GM12878 (cell line): ENCODE measurements around the gene CFAP107. TPM values are rescaled to one million over a fixed set of nuclear protein-coding genes. Genes with fewer than 3 reads are reported as not detected.

ENCODE experiments used
- ATAC-seq: fragments of 200-7000 bp; cut with Tn5 transposase; 3 replicates; pipeline ENCODE4 v1.9.1; 2020; ENCODE audit warnings: mild to moderate bottlenecking, moderate library complexity
- BruUV-seq: library from RNA; stranded (reverse); fragments of 400-500 nt; replicated peaks from 2 replicates; lab custom pipeline; 2021; lab: Mats Ljungman, UMichigan
- CTCF ChIA-PET: fragments of 300-600 bp; sonication (Branson Sonifier 250); formaldehyde crosslinking; extraction: SDS; loops from one replicate; lab custom pipeline; 2021; ENCODE audit warnings: inconsistent platforms; lab: Yijun Ruan, JAX
- POLR2A ChIA-PET: fragments of 350-600 bp; formaldehyde crosslinking; extraction: SDS; loops from one replicate; lab custom pipeline; 2021; ENCODE audit warnings: inconsistent platforms; lab: Charles Lee
- RAD21 ChIA-PET: fragments of 300-600 bp; sonication (Branson Sonifier 250); formaldehyde crosslinking; loops from one replicate; lab custom pipeline; 2023; ENCODE audit warnings: antibody characterized with exemption; ENCODE audit not compliant: unreplicated experiment; lab: Charles Lee
- SMC1A ChIA-PET: fragments of 300-600 bp; sonication (Branson Sonifier 250); formaldehyde crosslinking; loops from one replicate; lab custom pipeline; 2023; ENCODE audit not compliant: unreplicated experiment, uncharacterized antibody; lab: Charles Lee
- DNase-seq: peaks from one replicate; pipeline ENCODE4 v3.0.0-alpha.2; 2011; ENCODE audit warnings: low read depth, low spot score
- FAIRE-seq: peaks from 3 replicates; lab custom pipeline; 2011; peaks lifted over from hg19 to GRCh38; lab: Jason Lieb, UNC
- H2AFZ ChIP-seq: 2 replicates; pipeline ENCODE4 v1.6.0; 2011; ENCODE audit warnings: low read depth, low read length, control low read depth; ENCODE audit not compliant: control insufficient read depth
- H3K27ac ChIP-seq: 2 replicates; pipeline ENCODE4 v1.5.1; 2011; ENCODE audit warnings: control low read depth; ENCODE audit not compliant: control insufficient read depth, insufficient read depth
- H3K27me3 ChIP-seq, 2 experiments: replicated peaks in 1 of 2; 2 replicates each; pipeline versions ENCODE4 v1.6.0 to v1.6.1; 2011; ENCODE audit warnings: low read length in 1 of 2; ENCODE audit not compliant: control insufficient read depth in 2 of 2, insufficient read depth in 2 of 2
- H3K36me3 ChIP-seq, 2 experiments: 2 replicates each; pipeline ENCODE4 v1.5.1; 2011; ENCODE audit warnings: low read length in 1 of 2; ENCODE audit not compliant: control insufficient read depth in 2 of 2, insufficient read depth in 2 of 2
- H3K4me1 ChIP-seq: 2 replicates; pipeline ENCODE4 v1.6.1; 2011; ENCODE audit warnings: mild to moderate bottlenecking, low read length, moderate library complexity, mixed read lengths; ENCODE audit not compliant: control insufficient read depth, insufficient read depth
- H3K4me2 ChIP-seq: 2 replicates; pipeline ENCODE4 v1.6.0; 2011; ENCODE audit warnings: control low read depth; ENCODE audit not compliant: control insufficient read depth, insufficient read depth
- H3K4me3 ChIP-seq: fragments of 200-600 bp; sonication (generic); 2 replicates; pipeline ENCODE4 v1.5.1; 2016
- H3K79me2 ChIP-seq: 2 replicates; pipeline ENCODE4 v1.6.0; 2011; ENCODE audit warnings: low read length; ENCODE audit not compliant: control insufficient read depth, insufficient read depth
- H3K9ac ChIP-seq: 2 replicates; pipeline ENCODE4 v1.8.0; 2011; ENCODE audit warnings: low read length, control low read depth, mixed read lengths; ENCODE audit not compliant: control insufficient read depth, insufficient read depth
- H3K9me3 ChIP-seq: replicated peaks from 3 replicates; pipeline ENCODE4 v1.5.1; 2011; ENCODE audit warnings: mild to moderate bottlenecking, low read length; ENCODE audit not compliant: control insufficient read depth, insufficient read depth
- H4K20me1 ChIP-seq: 2 replicates; pipeline ENCODE4 v1.6.0; 2011; ENCODE audit not compliant: control insufficient read depth, insufficient read depth
- BMI1 ChIP-seq: fragments of 450-650 bp; IDR thresholded peaks from 2 replicates; pipeline ENCODE4 v1.6.1; 2016; ENCODE audit warnings: mild to moderate bottlenecking, moderate library complexity, borderline replicate concordance
- CBX5 ChIP-seq: sonication (generic); IDR thresholded peaks from 2 replicates; pipeline ENCODE4 v1.6.1; 2016; ENCODE audit warnings: low read depth, moderate library complexity, mild to moderate bottlenecking, inconsistent platforms
- CREM ChIP-seq: IDR thresholded peaks from 2 replicates; pipeline ENCODE4 v1.6.1; 2014; ENCODE audit warnings: antibody characterized with exemption, low read depth
- DPF2 ChIP-seq: fragments of 450-650 bp; IDR thresholded peaks from 2 replicates; pipeline ENCODE4 v1.6.1; 2017; ENCODE audit warnings: mild to moderate bottlenecking
- E4F1 ChIP-seq: fragments of 450-650 bp; IDR thresholded peaks from 2 replicates; pipeline ENCODE4 v1.6.1; 2018; ENCODE audit warnings: borderline replicate concordance, mild to moderate bottlenecking; ENCODE audit not compliant: partially characterized antibody
- FOS ChIP-seq: IDR thresholded peaks from 3 replicates; pipeline ENCODE4 v1.6.1; 2011; ENCODE audit warnings: borderline replicate concordance; ENCODE audit not compliant: insufficient read length; ENCODE audit errors: extremely low read depth
- FOXK2 ChIP-seq: fragments of 450-650 bp; IDR thresholded peaks from 2 replicates; pipeline ENCODE4 v1.6.1; 2017; ENCODE audit warnings: mild to moderate bottlenecking, moderate library complexity
- HCFC1 ChIP-seq: fragments of 150-350 bp; IDR thresholded peaks from 2 replicates; pipeline ENCODE4 v1.6.1; 2014; ENCODE audit warnings: low read length
- MYC ChIP-seq: IDR thresholded peaks from 2 replicates; pipeline ENCODE4 v1.6.1; 2011; ENCODE audit warnings: mild to moderate bottlenecking, low read length, moderate library complexity, inconsistent platforms; ENCODE audit not compliant: insufficient read depth, insufficient replicate concordance, insufficient read length, severe bottlenecking
- NRF1 ChIP-seq: conservative IDR thresholded peaks from 2 replicates; pipeline ENCODE4 v1.6.1; 2011; ENCODE audit warnings: mild to moderate bottlenecking, low read depth, low read length, improper control_type of control experiment
- PAX5 ChIP-seq: IDR thresholded peaks from 2 replicates; pipeline ENCODE4 v1.6.1; 2011; ENCODE audit warnings: low read depth, low read length, borderline replicate concordance
- PKNOX1 ChIP-seq: fragments of 450-650 bp; IDR thresholded peaks from 2 replicates; pipeline ENCODE4 v1.6.1; 2016; ENCODE audit warnings: mild to moderate bottlenecking
- RCOR1 ChIP-seq: conservative IDR thresholded peaks from 2 replicates; pipeline ENCODE4 v1.6.1; 2012; ENCODE audit warnings: low read depth, low read length, improper control_type of control experiment
- SMARCA5 ChIP-seq: fragments of 450-650 bp; IDR thresholded peaks from 2 replicates; pipeline ENCODE4 v1.6.1; 2017; ENCODE audit warnings: mild to moderate bottlenecking
- WGBS: methylation state at CpG from one replicate; pipeline ENCODE4 v1.1.6; 2016; ENCODE audit warnings: low lambda C conversion rate; ENCODE audit not compliant: insufficient replicate concordance, insufficient coverage; ENCODE audit errors: missing lambda C conversion rate; 5-methylcytosine and 5-hydroxymethylcytosine counted together
- in situ Hi-C: fragments of 300-500 bp; cut with MboI; formaldehyde crosslinking; loops from 9 replicates; pipeline ENCODE4 v1.14.3; 2018; ENCODE audit warnings: mixed read lengths
- intact Hi-C: fragments of 100-400 bp; cut with micrococcal nuclease; formaldehyde crosslinking; loops from one replicate; pipeline ENCODE4 v1.14.2; 2022; ENCODE audit not compliant: unreplicated experiment
- polyA plus RNA-seq, 11 experiments: library from polyadenylated mRNA; depleted of rRNA in 4 of 11; unstranded in 6 of 11; stranded (reverse) in 5 of 11; fragments of >200 nt; fragmentation: Nextera tagmentation in 4 of 11; fragmentation: Illumina TruSeq in 1 of 11; extraction: Ambion mirVana in 4 of 11; extraction: Trizol in 1 of 11; gene quantifications; 1 replicate in 1 of 11; 2 replicates in 10 of 11; pipeline versions ENCODE4 v1.2.1 to v1.2.3, GENCODE V29; 2011 to 2016; ENCODE audit warnings: inconsistent platforms in 2 of 11, missing spikeins in 2 of 11, low read depth in 1 of 11
- total RNA-seq, 4 experiments: library from RNA; depleted of rRNA in 3 of 4; stranded (reverse); fragments of >200 nt in 3 of 4; fragmentation: Illumina TruSeq in 1 of 4; extraction: Trizol in 1 of 4; gene quantifications; 2 replicates each; pipeline versions ENCODE4 v1.2.1 to v1.2.3, GENCODE V29; 2013 to 2021
- TF ChIP-seq, protein P1 (sequence below): fragments of 450-650 bp; IDR thresholded peaks from 2 replicates; pipeline ENCODE4 v1.6.1; 2018; ENCODE audit warnings: mild to moderate bottlenecking, low read depth, moderate library complexity; ENCODE audit not compliant: partially characterized antibody
- TF ChIP-seq, protein P2 (sequence below): IDR thresholded peaks from 2 replicates; pipeline ENCODE4 v1.6.1; 2011; ENCODE audit warnings: low read depth, mild to moderate bottlenecking, low read length, moderate library complexity, borderline replicate concordance; ENCODE audit errors: extremely low read depth

Gene CFAP107
- total and polyA plus RNA-seq, 10 of the 15 experiments (the other 5 are each of a cell fraction or from before 2014, with no cell fraction given), result not detected

DNA sequence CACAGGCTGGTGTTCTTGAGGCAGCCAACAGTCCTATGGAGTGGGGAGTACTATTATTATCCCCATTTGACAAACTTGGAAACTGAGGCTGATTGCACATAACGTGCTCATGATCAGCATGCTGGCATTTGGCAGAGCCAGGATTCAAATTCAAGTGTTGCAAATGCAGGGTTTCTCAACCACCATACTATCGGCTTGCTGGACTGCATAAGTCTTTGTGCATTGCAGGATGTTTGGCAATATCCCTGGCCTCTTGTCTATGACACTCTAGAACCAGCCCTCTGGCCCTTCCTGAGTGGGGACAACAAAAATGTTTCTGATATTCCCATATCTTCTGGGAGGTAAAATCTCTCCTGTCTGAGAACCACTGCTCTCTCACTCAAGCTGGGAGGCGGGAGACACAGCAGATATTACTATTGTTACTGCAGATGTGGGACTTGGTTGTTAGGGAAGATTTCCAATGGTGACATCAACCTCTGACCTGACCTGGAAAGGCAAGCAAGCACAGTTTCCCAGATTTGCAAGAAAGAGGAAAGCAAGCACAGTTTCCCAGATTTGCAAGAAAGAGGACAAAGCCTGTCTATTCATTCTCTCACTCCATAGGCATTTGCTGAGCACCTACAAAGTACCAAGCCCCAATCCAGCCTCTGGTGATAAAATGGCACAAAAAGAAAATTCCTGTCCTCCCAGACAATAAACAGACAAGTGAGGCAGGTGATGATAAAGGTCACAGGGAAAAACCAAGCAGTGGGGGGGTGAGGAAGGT is 31.1 kb upstream of the CFAP107 start:
- Histone ChIP-seq H3K36me3 (no peaks in the 10 kb centered on the region), H3K4me1 (no peaks in the 10 kb centered on the region), H3K4me2 (no peak overlapping the region), H3K27ac (no peak overlapping the region), H3K4me3 (no peak overlapping the region), H3K9me3 (no peaks in the 10 kb centered on the region), H3K9ac (no peak overlapping the region), H3K27me3 (no peaks in the 10 kb centered on the region), H2AFZ (no peak overlapping the region), H3K79me2 (no peaks in the 10 kb centered on the region), H4K20me1 (no peaks in the 10 kb centered on the region)
- ATAC-seq (no peak), FAIRE-seq (no peak), DNase-seq (no peak)
- ChIA-PET RAD21 (no interaction called here), CTCF (no interaction called here), POLR2A (no interaction called here), SMC1A (no interaction called here)
- in situ Hi-C loops (no loop called here), intact Hi-C loops (no loop called here)
- no TSS peak for BruUV-seq
- WGBS, result 14% methylated on average over 3 of the region's 3 CpGs
- TF ChIP-seq FOS (no peak), PAX5 (no peak), HCFC1 (no peak), SMARCA5 (no peak), MYC (no peak), PKNOX1 (no peak), CREM (no peak), DPF2 (no peak), BMI1 (no peak), NRF1 (no peak), FOXK2 (no peak), RCOR1 (no peak), E4F1 (no peak), CBX5 (no peak)
- TF ChIP-seq, protein P1, sequence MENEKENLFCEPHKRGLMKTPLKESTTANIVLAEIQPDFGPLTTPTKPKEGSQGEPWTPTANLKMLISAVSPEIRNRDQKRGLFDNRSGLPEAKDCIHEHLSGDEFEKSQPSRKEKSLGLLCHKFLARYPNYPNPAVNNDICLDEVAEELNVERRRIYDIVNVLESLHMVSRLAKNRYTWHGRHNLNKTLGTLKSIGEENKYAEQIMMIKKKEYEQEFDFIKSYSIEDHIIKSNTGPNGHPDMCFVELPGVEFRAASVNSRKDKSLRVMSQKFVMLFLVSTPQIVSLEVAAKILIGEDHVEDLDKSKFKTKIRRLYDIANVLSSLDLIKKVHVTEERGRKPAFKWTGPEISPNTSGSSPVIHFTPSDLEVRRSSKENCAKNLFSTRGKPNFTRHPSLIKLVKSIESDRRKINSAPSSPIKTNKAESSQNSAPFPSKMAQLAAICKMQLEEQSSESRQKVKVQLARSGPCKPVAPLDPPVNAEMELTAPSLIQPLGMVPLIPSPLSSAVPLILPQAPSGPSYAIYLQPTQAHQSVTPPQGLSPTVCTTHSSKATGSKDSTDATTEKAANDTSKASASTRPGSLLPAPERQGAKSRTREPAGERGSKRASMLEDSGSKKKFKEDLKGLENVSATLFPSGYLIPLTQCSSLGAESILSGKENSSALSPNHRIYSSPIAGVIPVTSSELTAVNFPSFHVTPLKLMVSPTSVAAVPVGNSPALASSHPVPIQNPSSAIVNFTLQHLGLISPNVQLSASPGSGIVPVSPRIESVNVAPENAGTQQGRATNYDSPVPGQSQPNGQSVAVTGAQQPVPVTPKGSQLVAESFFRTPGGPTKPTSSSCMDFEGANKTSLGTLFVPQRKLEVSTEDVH, result no peak
- TF ChIP-seq, protein P2, sequence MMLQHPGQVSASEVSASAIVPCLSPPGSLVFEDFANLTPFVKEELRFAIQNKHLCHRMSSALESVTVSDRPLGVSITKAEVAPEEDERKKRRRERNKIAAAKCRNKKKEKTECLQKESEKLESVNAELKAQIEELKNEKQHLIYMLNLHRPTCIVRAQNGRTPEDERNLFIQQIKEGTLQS, result no peak
